ACHN (cell line): ENCODE results near the gene CHST14.

Source experiments
- DNase-seq: peaks from one replicate; pipeline ENCODE4 v3.0.0-alpha.2; 2015
- in situ Hi-C: cut with HindIII; loops from 2 replicates; pipeline ENCODE4 v1.10.0; 2017; ENCODE audit warnings: low sequenced_read_pairs, low pct_ligation_motif_present, low pct_unique_long_range_greater_than_20kb

The CHST14 gene

GRCh38 chr15:40458495-40459371 is 12.1 kb upstream of the CHST14 start:
- no peak for DNase-seq
- in situ Hi-C loops: no loop called here

- DNase-seq: no peak
- in situ Hi-C loops: no loop called here
These were observed 11.3 kb upstream of the CHST14 start for GRCh38 chr15:40459391-40460015.

GRCh38 chr15:40460404-40460803 is 10.4 kb upstream of the CHST14 start:
- in situ Hi-C loops: no loop called here
- DNase-seq: no peak

- DNase-seq: no peak
- in situ Hi-C loops: no loop called here
These were observed 8.8 kb upstream of the CHST14 start for GRCh38 chr15:40461958-40462357.

- in situ Hi-C loops: no loop called here
- DNase-seq: no peak
These were observed 7.5 kb upstream of the CHST14 start for GRCh38 chr15:40463279-40463678.

GRCh38 chr15:40463886-40464545 is 6.8 kb upstream of the CHST14 start:
- no peak for DNase-seq
- in situ Hi-C loops: no loop called here

GRCh38 chr15:40464595-40465185 is 6.1 kb upstream of the CHST14 start:
- in situ Hi-C loops: no loop called here
- DNase-seq: no peak

- in situ Hi-C loops: no loop called here
These were observed 4.8 kb upstream of the CHST14 start for GRCh38 chr15:40465939-40466338.

GRCh38 chr15:40466426-40467260 is 4.1 kb upstream of the CHST14 start:
- in situ Hi-C loops: no loop called here
- no peak for DNase-seq

More at GRCh38 chr15:40465939-40466338, 4.8 kb upstream of the CHST14 start:
- DNase-seq: no peak

- no peak for DNase-seq
- in situ Hi-C loops: no loop called here
These were observed 3.5 kb upstream of the CHST14 start for GRCh38 chr15:40467261-40467615.

- in situ Hi-C loops: no loop called here
- DNase-seq: no peak
These were observed 1.9 kb upstream of the CHST14 start for GRCh38 chr15:40468898-40469331.

GRCh38 chr15:40469776-40470390 is 901 bp upstream of the CHST14 start:
- in situ Hi-C loops: no loop called here
- DNase-seq: no peak

GRCh38 chr15:40471105-40471807 is 472 bp downstream of the CHST14 start:
- in situ Hi-C loops: no loop called here
- peak; percentile 9 for DNase-seq

GRCh38 chr15:40471808-40472150 is 995 bp downstream of the CHST14 start:
- in situ Hi-C loops: no loop called here

GRCh38 chr15:40472171-40472727 is 1.5 kb downstream of the CHST14 start:
- in situ Hi-C loops: no loop called here
- no peak for DNase-seq

More at GRCh38 chr15:40471808-40472150, 995 bp downstream of the CHST14 start:
- DNase-seq: peak; percentile 52

GRCh38 chr15:40474581-40474980 is 3.8 kb downstream of the CHST14 start:
- in situ Hi-C loops: no loop called here
- DNase-seq: no peak

GRCh38 chr15:40477642-40478327 is 7.0 kb downstream of the CHST14 start:
- in situ Hi-C loops: no loop called here
- no peak for DNase-seq
